Measurements from ENCODE around the gene TLK1. TPM values are rescaled to one million over a fixed set of nuclear protein-coding genes. Genes with fewer than 3 reads are reported as not detected.

TLK1 gene
- total and polyA plus RNA-seq, 2 experiments from 2014 or later = 9.2 to 21.8 TPM

DNA sequence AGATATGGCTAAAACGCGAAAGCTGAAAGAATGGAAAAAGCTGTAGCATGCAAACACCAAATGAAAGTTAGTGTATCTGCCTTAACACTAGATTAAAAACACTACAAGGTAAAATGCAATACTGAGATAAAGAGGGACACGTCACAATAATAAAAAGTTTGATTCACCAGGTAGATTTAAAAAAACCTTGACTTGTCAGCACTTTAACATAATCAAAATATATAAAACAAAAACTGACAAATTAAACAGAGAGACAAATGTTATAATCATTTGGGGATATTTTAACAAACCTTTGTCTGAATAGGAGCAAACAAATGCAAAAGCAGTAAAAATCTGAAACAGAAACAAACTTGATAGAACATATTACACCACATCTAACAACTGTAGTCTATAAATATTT, 18.3 kb downstream of the TLK1 start:
- WGBS (ENCODE audit: low lambda C conversion rate, missing lambda C conversion rate) = 90% methylated on average over 3 of the region's 3 CpGs
- Histone ChIP-seq H3K27me3 (no peaks in the 10 kb centered on the region), H3K79me2 (peaks cover 100% of the 10 kb centered on the region), H4K20me1 (ENCODE audit: insufficient read depth, poor library complexity, severe bottlenecking) (peaks cover 94% of the 10 kb centered on the region), H3K4me1 (ENCODE audit: insufficient read depth) (no peaks in the 10 kb centered on the region), H3K4me2 (no peak overlapping the region), H3K9me3 (ENCODE audit: low read depth) (no peaks in the 10 kb centered on the region), H3K27ac (no peak overlapping the region), H2AFZ (no peak overlapping the region), H3K36me3 (replicated peaks; ENCODE audit: insufficient read depth, low read depth) (no peaks in the 10 kb centered on the region), H3K4me3 (no peak overlapping the region), H3K9me2 (replicated peaks; ENCODE audit: insufficient read depth) (no peaks in the 10 kb centered on the region)
- no peak for DNase-seq (ENCODE audit: low spot score)
- TF ChIP-seq EZH2phosphoT487 (IDR thresholded peaks at IDR 0.05; ENCODE audit: low read depth, severe bottlenecking, unreplicated experiment) (no peak), EZH2 (IDR thresholded peaks at IDR 0.05; ENCODE audit: borderline replicate concordance) (no peak)
- TF ChIP-seq, protein P1, sequence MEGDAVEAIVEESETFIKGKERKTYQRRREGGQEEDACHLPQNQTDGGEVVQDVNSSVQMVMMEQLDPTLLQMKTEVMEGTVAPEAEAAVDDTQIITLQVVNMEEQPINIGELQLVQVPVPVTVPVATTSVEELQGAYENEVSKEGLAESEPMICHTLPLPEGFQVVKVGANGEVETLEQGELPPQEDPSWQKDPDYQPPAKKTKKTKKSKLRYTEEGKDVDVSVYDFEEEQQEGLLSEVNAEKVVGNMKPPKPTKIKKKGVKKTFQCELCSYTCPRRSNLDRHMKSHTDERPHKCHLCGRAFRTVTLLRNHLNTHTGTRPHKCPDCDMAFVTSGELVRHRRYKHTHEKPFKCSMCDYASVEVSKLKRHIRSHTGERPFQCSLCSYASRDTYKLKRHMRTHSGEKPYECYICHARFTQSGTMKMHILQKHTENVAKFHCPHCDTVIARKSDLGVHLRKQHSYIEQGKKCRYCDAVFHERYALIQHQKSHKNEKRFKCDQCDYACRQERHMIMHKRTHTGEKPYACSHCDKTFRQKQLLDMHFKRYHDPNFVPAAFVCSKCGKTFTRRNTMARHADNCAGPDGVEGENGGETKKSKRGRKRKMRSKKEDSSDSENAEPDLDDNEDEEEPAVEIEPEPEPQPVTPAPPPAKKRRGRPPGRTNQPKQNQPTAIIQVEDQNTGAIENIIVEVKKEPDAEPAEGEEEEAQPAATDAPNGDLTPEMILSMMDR (IDR thresholded peaks at IDR 0.05; ENCODE audit: poor library complexity) = no peak

DNA sequence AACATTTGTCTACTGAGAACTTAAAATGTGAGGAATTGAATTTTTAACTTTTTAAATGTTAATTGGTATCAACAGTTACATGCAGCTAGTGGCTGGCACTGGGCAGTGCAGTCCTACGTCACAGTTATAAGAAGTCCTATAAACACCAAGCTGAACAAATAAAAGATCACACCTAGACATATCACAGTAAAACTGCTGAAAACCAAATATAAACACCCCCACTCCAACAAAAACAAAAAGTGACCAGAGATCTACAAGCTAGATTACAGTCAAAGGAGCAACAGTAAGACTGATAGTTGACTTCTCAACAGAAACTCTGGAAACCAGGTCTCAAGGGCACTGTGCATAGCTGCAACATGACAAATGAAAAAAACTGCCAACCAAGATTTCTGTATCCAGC, 19.4 kb downstream of the TLK1 start:
- no peaks in the 10 kb centered on the region for H3K36me3 ChIP-seq (replicated peaks; ENCODE audit: insufficient read depth, low read depth)
- H4K20me1 ChIP-seq (ENCODE audit: insufficient read depth, poor library complexity, severe bottlenecking) = peaks cover 94% of the 10 kb centered on the region
- no peak overlapping the region for H3K27ac ChIP-seq
- no peak overlapping the region for H3K4me2 ChIP-seq
- WGBS (ENCODE audit: low lambda C conversion rate, missing lambda C conversion rate) = 93% methylated on average over 1 of the region's 1 CpG
- H3K4me3 ChIP-seq = no peak overlapping the region
- DNase-seq (ENCODE audit: low spot score) = no peak
- peaks cover 100% of the 10 kb centered on the region for H3K79me2 ChIP-seq
- TF ChIP-seq EZH2phosphoT487 (IDR thresholded peaks at IDR 0.05; ENCODE audit: low read depth, severe bottlenecking, unreplicated experiment) = no peak
- TF ChIP-seq EZH2 (IDR thresholded peaks at IDR 0.05; ENCODE audit: borderline replicate concordance) = no peak
- TF ChIP-seq, protein P1 (IDR thresholded peaks at IDR 0.05; ENCODE audit: poor library complexity) = no peak
- H3K9me2 ChIP-seq (replicated peaks; ENCODE audit: insufficient read depth) = no peaks in the 10 kb centered on the region
- H3K9me3 ChIP-seq (ENCODE audit: low read depth) = no peaks in the 10 kb centered on the region
- no peak overlapping the region for H2AFZ ChIP-seq
- no peaks in the 10 kb centered on the region for H3K27me3 ChIP-seq
- no peaks in the 10 kb centered on the region for H3K4me1 ChIP-seq (ENCODE audit: insufficient read depth)

- peaks cover 100% of the 10 kb centered on the region for H3K79me2 ChIP-seq
- DNase-seq (ENCODE audit: low spot score) = no peak
- no peaks in the 10 kb centered on the region for H3K36me3 ChIP-seq (replicated peaks; ENCODE audit: insufficient read depth, low read depth)
- H3K4me3 ChIP-seq = no peak overlapping the region
- TF ChIP-seq, protein P1 (IDR thresholded peaks at IDR 0.05; ENCODE audit: poor library complexity) = no peak
- TF ChIP-seq EZH2 (IDR thresholded peaks at IDR 0.05; ENCODE audit: borderline replicate concordance) (no peak), EZH2phosphoT487 (IDR thresholded peaks at IDR 0.05; ENCODE audit: low read depth, severe bottlenecking, unreplicated experiment) (no peak)
- no peak overlapping the region for H3K27ac ChIP-seq
- 94% methylated on average over 9 of the region's 9 CpGs for WGBS (ENCODE audit: low lambda C conversion rate, missing lambda C conversion rate)
- no peaks in the 10 kb centered on the region for H3K27me3 ChIP-seq
- no peaks in the 10 kb centered on the region for H3K9me3 ChIP-seq (ENCODE audit: low read depth)
- H4K20me1 ChIP-seq (ENCODE audit: insufficient read depth, poor library complexity, severe bottlenecking) = peaks cover 94% of the 10 kb centered on the region
- no peaks in the 10 kb centered on the region for H3K9me2 ChIP-seq (replicated peaks; ENCODE audit: insufficient read depth)
- no peak overlapping the region for H2AFZ ChIP-seq
- no peak overlapping the region for H3K4me2 ChIP-seq
- H3K4me1 ChIP-seq (ENCODE audit: insufficient read depth) = no peaks in the 10 kb centered on the region
Measured at GRCh38 chr2:171139860-171140259, 20.8 kb downstream of the TLK1 start.

GRCh38 chr2:171136024-171136423, 24.7 kb downstream of the TLK1 start:
- DNase-seq (ENCODE audit: low spot score) = no peak
- peaks cover 89% of the 10 kb centered on the region for H4K20me1 ChIP-seq (ENCODE audit: insufficient read depth, poor library complexity, severe bottlenecking)
- no peaks in the 10 kb centered on the region for H3K9me2 ChIP-seq (replicated peaks; ENCODE audit: insufficient read depth)
- no peak overlapping the region for H3K27ac ChIP-seq
- TF ChIP-seq EZH2phosphoT487 (IDR thresholded peaks at IDR 0.05; ENCODE audit: low read depth, severe bottlenecking, unreplicated experiment) = no peak
- no peak for TF ChIP-seq EZH2 (IDR thresholded peaks at IDR 0.05; ENCODE audit: borderline replicate concordance)
- TF ChIP-seq, protein P1 (IDR thresholded peaks at IDR 0.05; ENCODE audit: poor library complexity) = no peak
- no peaks in the 10 kb centered on the region for H3K36me3 ChIP-seq (replicated peaks; ENCODE audit: insufficient read depth, low read depth)
- H2AFZ ChIP-seq = no peak overlapping the region
- H3K9me3 ChIP-seq (ENCODE audit: low read depth) = no peaks in the 10 kb centered on the region
- no peak overlapping the region for H3K4me3 ChIP-seq
- no peak overlapping the region for H3K4me2 ChIP-seq
- H3K4me1 ChIP-seq (ENCODE audit: insufficient read depth) = no peaks in the 10 kb centered on the region
- 88% methylated on average over 4 of the region's 4 CpGs for WGBS (ENCODE audit: low lambda C conversion rate, missing lambda C conversion rate)
- H3K27me3 ChIP-seq = no peaks in the 10 kb centered on the region
- H3K79me2 ChIP-seq = peaks cover 100% of the 10 kb centered on the region
